AG04449 (cell line): ENCODE results near the gene CLTCL1.

Source experiments
- CTCF ChIA-PET: fragments of 350-600 bp; formaldehyde crosslinking; extraction: SDS; loops from one replicate; lab custom pipeline; 2021; ENCODE audit warnings: antibody characterized with exemption; lab: Yijun Ruan, JAX
- POLR2A ChIA-PET: fragments of 400-600, 350-600 bp; formaldehyde crosslinking; extraction: SDS; loops from one replicate; lab custom pipeline; 2020; ENCODE audit warnings: antibody characterized with exemption, inconsistent platforms; lab: Yijun Ruan, JAX
- DNase-seq: peaks from one replicate; pipeline ENCODE4 v3.0.0-alpha.2; 2010; ENCODE audit warnings: low read depth, low spot score
- H3K4me3 ChIP-seq: 2 replicates; pipeline ENCODE4 v1.5.1; 2011; ENCODE audit warnings: low read depth, mild to moderate bottlenecking, control low read depth, low read length
- TF ChIP-seq, protein P1 (sequence below): IDR thresholded peaks from one replicate; pipeline ENCODE4 v1.5.1; 2011; ENCODE audit warnings: mild to moderate bottlenecking, moderate library complexity, low read length, control low read depth, inconsistent platforms; ENCODE audit not compliant: insufficient read depth; ENCODE audit errors: missing control alignments

Gene CLTCL1

DNA sequence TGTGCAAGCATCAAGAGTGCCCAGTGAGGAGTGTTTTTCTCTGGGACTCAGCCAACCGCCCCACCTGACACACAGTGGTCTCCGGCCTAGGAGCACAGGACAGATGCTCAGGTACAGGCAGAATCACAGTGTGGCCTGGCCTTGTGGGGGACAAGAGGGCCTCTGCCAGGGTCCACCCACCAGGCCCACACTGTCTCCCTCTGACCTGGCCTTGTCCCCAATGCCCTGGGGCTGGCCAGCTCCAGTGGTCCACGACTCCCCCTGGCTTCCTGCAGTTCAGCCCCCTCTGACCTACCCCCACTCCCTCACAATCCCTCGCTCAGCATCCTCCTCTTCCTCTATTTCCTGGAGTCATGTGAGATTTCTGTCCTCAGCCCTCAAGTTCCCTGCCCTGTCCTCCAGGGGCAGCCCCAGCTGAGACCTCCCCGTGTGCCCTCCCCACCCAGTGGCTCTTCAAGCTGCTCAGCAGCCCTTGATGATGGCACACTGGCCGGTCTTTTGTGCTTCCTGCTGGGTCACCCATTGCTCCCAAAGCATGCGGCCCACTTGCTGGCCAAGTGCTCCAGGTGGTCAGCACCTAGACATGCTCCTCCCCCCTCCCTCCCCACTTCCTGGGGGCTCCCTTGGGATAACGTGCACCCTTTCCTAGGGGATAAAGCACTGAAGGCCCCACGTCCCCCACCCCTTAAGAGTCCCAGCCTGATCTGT, 158.7 kb downstream of the CLTCL1 start:
- POLR2A ChIA-PET = interaction anchor here (1.0 kb wide), 1 partner anchor 12 kb away, joined by 4 read pairs; the partner anchor contains the start of gene ESS2

DNA sequence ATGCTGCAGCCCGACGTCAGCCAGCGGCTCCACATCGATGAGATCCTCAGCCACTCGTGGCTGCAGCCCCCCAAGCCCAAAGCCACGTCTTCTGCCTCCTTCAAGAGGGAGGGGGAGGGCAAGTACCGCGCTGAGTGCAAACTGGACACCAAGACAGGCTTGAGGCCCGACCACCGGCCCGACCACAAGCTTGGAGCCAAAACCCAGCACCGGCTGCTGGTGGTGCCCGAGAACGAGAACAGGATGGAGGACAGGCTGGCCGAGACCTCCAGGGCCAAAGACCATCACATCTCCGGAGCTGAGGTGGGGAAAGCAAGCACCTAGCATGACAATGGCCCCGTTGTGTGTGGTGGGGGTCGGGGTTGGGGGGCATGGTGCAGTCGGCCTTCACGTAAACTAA, 159.4 kb downstream of the CLTCL1 start:
- ChIA-PET POLR2A (no interaction called here), CTCF (interaction anchor here (5.8 kb wide), 1 partner anchor 12 kb away, joined by 23 read pairs; the partner anchor contains the start of gene ESS2)
- no peak overlapping the region for H3K4me3 ChIP-seq
- no peak for DNase-seq
- TF ChIP-seq, protein P1, sequence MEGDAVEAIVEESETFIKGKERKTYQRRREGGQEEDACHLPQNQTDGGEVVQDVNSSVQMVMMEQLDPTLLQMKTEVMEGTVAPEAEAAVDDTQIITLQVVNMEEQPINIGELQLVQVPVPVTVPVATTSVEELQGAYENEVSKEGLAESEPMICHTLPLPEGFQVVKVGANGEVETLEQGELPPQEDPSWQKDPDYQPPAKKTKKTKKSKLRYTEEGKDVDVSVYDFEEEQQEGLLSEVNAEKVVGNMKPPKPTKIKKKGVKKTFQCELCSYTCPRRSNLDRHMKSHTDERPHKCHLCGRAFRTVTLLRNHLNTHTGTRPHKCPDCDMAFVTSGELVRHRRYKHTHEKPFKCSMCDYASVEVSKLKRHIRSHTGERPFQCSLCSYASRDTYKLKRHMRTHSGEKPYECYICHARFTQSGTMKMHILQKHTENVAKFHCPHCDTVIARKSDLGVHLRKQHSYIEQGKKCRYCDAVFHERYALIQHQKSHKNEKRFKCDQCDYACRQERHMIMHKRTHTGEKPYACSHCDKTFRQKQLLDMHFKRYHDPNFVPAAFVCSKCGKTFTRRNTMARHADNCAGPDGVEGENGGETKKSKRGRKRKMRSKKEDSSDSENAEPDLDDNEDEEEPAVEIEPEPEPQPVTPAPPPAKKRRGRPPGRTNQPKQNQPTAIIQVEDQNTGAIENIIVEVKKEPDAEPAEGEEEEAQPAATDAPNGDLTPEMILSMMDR = no peak

More for the DNA sequence above, 158.7 kb downstream of the CLTCL1 start:
- H3K4me3 ChIP-seq = no peak overlapping the region
- TF ChIP-seq, protein P1 = no peak
- no peak for DNase-seq
- CTCF ChIA-PET = interaction anchor here (5.8 kb wide), 1 partner anchor 11 kb away, joined by 23 read pairs; the partner anchor contains the start of gene ESS2

- TF ChIP-seq, protein P1 = no peak
- ChIA-PET CTCF (interaction anchor here (5.8 kb wide), 1 partner anchor 12 kb away, joined by 23 read pairs; the partner anchor contains the start of gene ESS2), POLR2A (no interaction called here)
- no peak overlapping the region for H3K4me3 ChIP-seq
- no peak for DNase-seq
Measured at GRCh38 chr22:19131685-19132015, 159.9 kb downstream of the CLTCL1 start.

DNA sequence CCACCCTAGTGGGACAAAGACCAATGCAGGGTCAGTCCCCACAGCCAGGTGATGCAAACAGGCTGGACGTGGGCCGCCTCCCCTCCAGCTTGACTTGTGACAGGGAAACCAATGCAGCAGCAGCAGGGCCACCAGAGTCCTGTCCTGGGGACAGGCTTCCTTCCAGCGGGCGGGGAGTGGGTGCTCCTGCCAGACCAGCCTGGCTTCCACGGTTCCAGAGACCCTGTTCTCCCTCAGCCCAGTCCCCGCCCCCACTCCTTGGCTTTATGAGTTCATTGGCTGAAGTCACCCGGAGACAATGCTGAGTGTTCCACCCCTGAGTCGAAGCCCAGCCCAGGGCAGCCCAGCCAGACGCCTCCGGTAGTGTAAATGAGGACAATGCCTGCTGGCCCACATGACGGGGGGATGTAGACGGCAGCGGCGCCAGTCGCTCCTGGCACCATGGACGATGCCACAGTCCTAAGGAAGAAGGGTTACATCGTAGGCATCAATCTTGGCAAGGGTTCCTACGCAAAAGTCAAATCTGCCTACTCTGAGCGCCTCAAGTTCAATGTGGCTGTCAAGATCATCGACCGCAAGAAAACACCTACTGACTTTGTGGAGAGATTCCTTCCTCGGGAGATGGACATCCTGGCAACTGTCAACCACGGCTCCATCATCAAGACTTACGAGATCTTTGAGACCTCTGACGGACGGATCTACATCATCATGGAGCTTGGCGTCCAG, 160.4 kb downstream of the CLTCL1 start, which contains the start of gene TSSK2:
Gene TSSK2, plus strand, starts transcription at position 350 of the 726 bp plus-strand sequence. Its CDS starts 92 bp downstream, at position 442.
- POLR2A ChIA-PET = no interaction called here
- DNase-seq = no peak

GRCh38 chr22:19129871-19130270, 161.6 kb downstream of the CLTCL1 start:
- ChIA-PET POLR2A (no interaction called here), CTCF (interaction anchor here (5.8 kb wide), 1 partner anchor 14 kb away, joined by 23 read pairs; the partner anchor contains the start of gene ESS2)
- TF ChIP-seq, protein P1 = no peak

More for the DNA sequence above, 160.4 kb downstream of the CLTCL1 start, which contains the start of gene TSSK2:
- CTCF ChIA-PET = interaction anchor here (5.8 kb wide), 1 partner anchor 13 kb away, joined by 23 read pairs; the partner anchor contains the start of gene ESS2
- H3K4me3 ChIP-seq = no peak within 1 kb of the TSS
- TF ChIP-seq, protein P1 = no peak

More at GRCh38 chr22:19129871-19130270, 161.6 kb downstream of the CLTCL1 start:
- H3K4me3 ChIP-seq = no peak overlapping the region
- DNase-seq = no peak
